ENCODE measurements around the gene TTLL11. TPM values are rescaled to one million over a fixed set of nuclear protein-coding genes. Genes with fewer than 3 reads are reported as not detected.

TTLL11 gene
- total and polyA plus RNA-seq, 2 experiments from 2014 or later = 0.57 to 1.4 TPM

DNA sequence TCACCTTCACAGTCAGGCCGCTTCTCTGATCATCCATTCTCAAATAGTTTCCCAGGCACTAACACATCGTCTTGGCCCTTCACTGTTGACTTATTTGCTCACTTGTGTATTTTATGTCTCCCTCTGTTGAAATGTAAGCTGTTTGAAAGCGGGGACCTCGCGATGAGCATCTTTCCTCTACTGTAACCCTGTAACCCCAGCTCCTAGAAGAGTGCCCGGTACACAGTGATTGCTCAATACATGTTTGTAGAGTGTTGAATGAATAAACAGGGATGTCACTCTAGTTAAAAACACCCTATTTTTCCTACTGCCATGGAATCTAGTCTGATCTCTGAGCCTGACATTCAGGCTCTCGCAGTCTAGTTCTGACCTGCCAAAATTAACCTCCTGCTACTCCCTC is 150.8 kb downstream of the TTLL11 start:
- peaks cover 16% of the 10 kb centered on the region for H3K4me1 Mint-ChIP-seq
- Histone ChIP-seq H4K20me1 (replicated peaks; ENCODE audit: insufficient read depth) (no peaks in the 10 kb centered on the region), H3K9me2 (ENCODE audit: insufficient read depth) (no peaks in the 10 kb centered on the region), H2AFZ (no peak overlapping the region), H3K36me3 (ENCODE audit: insufficient read depth) (no peaks in the 10 kb centered on the region), H3K79me2 (replicated peaks; ENCODE audit: insufficient read depth) (no peaks in the 10 kb centered on the region), H3F3A (replicated peaks; ENCODE audit: low read depth) (no peaks in the 10 kb centered on the region), H3K27me3 (ENCODE audit: insufficient read depth) (no peaks in the 10 kb centered on the region), H3K4me2 (no peak overlapping the region), H3K4me3 (no peak overlapping the region), H3K4me1 (ENCODE audit: insufficient read depth) (peaks cover 8% of the 10 kb centered on the region), H3K27ac (ENCODE audit: low read depth) (no peak overlapping the region)
- H3K27ac Mint-ChIP-seq = no peak overlapping the region
- DNase-seq (ENCODE audit: low spot score) = no peak
- no peak overlapping the region for H3K4me3 Mint-ChIP-seq
- H3K27me3 Mint-ChIP-seq (ENCODE audit: insufficient read depth, low read depth, poor library complexity) = peaks cover 4% of the 10 kb centered on the region
- no peak for ATAC-seq
- TF ChIP-seq NANOG (IDR thresholded peaks at IDR 0.05; ENCODE audit: borderline replicate concordance) (no peak), CREB1 (CRISPR knock-in tag; IDR thresholded peaks at IDR 0.05; ENCODE audit: low read depth) (no peak), EZH2 (IDR thresholded peaks at IDR 0.05; ENCODE audit: low read depth, unreplicated experiment) (no peak), JUNB (IDR thresholded peaks at IDR 0.05; ENCODE audit: unreplicated experiment) (no peak), ZNF331 (CRISPR knock-in tag; IDR thresholded peaks at IDR 0.05; ENCODE audit: low read depth) (no peak), EZH2phosphoT487 (IDR thresholded peaks at IDR 0.05; ENCODE audit: unreplicated experiment) (no peak), ZNF114 (CRISPR knock-in tag; IDR thresholded peaks at IDR 0.05) (no peak), POLR2AphosphoS5 (IDR thresholded peaks at IDR 0.05; ENCODE audit: low read depth) (no peak), STAT1 (IDR thresholded peaks at IDR 0.05; ENCODE audit: unreplicated experiment) (no peak)
- TF ChIP-seq, protein P1, sequence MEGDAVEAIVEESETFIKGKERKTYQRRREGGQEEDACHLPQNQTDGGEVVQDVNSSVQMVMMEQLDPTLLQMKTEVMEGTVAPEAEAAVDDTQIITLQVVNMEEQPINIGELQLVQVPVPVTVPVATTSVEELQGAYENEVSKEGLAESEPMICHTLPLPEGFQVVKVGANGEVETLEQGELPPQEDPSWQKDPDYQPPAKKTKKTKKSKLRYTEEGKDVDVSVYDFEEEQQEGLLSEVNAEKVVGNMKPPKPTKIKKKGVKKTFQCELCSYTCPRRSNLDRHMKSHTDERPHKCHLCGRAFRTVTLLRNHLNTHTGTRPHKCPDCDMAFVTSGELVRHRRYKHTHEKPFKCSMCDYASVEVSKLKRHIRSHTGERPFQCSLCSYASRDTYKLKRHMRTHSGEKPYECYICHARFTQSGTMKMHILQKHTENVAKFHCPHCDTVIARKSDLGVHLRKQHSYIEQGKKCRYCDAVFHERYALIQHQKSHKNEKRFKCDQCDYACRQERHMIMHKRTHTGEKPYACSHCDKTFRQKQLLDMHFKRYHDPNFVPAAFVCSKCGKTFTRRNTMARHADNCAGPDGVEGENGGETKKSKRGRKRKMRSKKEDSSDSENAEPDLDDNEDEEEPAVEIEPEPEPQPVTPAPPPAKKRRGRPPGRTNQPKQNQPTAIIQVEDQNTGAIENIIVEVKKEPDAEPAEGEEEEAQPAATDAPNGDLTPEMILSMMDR (conservative IDR thresholded peaks at IDR 0.05; ENCODE audit: low read depth in 2 of 2) = no peak
- TF ChIP-seq, protein P2, sequence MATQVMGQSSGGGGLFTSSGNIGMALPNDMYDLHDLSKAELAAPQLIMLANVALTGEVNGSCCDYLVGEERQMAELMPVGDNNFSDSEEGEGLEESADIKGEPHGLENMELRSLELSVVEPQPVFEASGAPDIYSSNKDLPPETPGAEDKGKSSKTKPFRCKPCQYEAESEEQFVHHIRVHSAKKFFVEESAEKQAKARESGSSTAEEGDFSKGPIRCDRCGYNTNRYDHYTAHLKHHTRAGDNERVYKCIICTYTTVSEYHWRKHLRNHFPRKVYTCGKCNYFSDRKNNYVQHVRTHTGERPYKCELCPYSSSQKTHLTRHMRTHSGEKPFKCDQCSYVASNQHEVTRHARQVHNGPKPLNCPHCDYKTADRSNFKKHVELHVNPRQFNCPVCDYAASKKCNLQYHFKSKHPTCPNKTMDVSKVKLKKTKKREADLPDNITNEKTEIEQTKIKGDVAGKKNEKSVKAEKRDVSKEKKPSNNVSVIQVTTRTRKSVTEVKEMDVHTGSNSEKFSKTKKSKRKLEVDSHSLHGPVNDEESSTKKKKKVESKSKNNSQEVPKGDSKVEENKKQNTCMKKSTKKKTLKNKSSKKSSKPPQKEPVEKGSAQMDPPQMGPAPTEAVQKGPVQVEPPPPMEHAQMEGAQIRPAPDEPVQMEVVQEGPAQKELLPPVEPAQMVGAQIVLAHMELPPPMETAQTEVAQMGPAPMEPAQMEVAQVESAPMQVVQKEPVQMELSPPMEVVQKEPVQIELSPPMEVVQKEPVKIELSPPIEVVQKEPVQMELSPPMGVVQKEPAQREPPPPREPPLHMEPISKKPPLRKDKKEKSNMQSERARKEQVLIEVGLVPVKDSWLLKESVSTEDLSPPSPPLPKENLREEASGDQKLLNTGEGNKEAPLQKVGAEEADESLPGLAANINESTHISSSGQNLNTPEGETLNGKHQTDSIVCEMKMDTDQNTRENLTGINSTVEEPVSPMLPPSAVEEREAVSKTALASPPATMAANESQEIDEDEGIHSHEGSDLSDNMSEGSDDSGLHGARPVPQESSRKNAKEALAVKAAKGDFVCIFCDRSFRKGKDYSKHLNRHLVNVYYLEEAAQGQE (IDR thresholded peaks at IDR 0.05; ENCODE audit: unreplicated experiment) = no peak
- TF ChIP-seq, protein P3, sequence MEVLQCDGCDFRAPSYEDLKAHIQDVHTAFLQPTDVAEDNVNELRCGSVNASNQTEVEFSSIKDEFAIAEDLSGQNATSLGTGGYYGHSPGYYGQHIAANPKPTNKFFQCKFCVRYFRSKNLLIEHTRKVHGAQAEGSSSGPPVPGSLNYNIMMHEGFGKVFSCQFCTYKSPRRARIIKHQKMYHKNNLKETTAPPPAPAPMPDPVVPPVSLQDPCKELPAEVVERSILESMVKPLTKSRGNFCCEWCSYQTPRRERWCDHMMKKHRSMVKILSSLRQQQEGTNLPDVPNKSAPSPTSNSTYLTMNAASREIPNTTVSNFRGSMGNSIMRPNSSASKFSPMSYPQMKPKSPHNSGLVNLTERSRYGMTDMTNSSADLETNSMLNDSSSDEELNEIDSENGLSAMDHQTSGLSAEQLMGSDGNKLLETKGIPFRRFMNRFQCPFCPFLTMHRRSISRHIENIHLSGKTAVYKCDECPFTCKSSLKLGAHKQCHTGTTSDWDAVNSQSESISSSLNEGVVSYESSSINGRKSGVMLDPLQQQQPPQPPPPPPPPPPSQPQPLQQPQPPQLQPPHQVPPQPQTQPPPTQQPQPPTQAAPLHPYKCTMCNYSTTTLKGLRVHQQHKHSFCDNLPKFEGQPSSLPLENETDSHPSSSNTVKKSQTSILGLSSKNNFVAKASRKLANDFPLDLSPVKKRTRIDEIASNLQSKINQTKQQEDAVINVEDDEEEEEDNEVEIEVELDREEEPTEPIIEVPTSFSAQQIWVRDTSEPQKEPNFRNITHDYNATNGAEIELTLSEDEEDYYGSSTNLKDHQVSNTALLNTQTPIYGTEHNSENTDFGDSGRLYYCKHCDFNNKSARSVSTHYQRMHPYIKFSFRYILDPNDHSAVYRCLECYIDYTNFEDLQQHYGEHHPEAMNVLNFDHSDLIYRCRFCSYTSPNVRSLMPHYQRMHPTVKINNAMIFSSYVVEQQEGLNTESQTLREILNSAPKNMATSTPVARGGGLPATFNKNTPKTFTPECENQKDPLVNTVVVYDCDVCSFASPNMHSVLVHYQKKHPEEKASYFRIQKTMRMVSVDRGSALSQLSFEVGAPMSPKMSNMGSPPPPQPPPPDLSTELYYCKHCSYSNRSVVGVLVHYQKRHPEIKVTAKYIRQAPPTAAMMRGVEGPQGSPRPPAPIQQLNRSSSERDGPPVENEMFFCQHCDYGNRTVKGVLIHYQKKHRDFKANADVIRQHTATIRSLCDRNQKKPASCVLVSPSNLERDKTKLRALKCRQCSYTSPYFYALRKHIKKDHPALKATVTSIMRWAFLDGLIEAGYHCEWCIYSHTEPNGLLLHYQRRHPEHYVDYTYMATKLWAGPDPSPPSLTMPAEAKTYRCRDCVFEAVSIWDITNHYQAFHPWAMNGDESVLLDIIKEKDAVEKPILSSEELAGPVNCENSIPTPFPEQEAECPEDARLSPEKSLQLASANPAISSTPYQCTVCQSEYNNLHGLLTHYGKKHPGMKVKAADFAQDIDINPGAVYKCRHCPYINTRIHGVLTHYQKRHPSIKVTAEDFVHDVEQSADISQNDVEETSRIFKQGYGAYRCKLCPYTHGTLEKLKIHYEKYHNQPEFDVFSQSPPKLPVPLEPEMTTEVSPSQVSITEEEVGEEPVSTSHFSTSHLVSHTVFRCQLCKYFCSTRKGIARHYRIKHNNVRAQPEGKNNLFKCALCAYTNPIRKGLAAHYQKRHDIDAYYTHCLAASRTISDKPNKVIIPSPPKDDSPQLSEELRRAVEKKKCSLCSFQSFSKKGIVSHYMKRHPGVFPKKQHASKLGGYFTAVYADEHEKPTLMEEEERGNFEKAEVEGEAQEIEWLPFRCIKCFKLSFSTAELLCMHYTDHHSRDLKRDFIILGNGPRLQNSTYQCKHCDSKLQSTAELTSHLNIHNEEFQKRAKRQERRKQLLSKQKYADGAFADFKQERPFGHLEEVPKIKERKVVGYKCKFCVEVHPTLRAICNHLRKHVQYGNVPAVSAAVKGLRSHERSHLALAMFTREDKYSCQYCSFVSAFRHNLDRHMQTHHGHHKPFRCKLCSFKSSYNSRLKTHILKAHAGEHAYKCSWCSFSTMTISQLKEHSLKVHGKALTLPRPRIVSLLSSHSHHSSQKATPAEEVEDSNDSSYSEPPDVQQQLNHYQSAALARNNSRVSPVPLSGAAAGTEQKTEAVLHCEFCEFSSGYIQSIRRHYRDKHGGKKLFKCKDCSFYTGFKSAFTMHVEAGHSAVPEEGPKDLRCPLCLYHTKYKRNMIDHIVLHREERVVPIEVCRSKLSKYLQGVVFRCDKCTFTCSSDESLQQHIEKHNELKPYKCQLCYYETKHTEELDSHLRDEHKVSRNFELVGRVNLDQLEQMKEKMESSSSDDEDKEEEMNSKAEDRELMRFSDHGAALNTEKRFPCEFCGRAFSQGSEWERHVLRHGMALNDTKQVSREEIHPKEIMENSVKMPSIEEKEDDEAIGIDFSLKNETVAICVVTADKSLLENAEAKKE (CRISPR knock-in tag; IDR thresholded peaks at IDR 0.05) = no peak
- TF ChIP-seq, protein P4, sequence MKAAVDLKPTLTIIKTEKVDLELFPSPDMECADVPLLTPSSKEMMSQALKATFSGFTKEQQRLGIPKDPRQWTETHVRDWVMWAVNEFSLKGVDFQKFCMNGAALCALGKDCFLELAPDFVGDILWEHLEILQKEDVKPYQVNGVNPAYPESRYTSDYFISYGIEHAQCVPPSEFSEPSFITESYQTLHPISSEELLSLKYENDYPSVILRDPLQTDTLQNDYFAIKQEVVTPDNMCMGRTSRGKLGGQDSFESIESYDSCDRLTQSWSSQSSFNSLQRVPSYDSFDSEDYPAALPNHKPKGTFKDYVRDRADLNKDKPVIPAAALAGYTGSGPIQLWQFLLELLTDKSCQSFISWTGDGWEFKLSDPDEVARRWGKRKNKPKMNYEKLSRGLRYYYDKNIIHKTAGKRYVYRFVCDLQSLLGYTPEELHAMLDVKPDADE (IDR thresholded peaks at IDR 0.05) = no peak
- no peaks in the 10 kb centered on the region for H3K9me3 Mint-ChIP-seq
- no peaks in the 10 kb centered on the region for H3K36me3 Mint-ChIP-seq (ENCODE audit: low read depth)
